ENCODE results near the gene LRP4. TPM values are rescaled to one million over a fixed set of nuclear protein-coding genes. Genes with fewer than 3 reads are reported as not detected.

Gene LRP4
- total and polyA plus RNA-seq, 2 of the 4 experiments (the other 2 are of a cell fraction), result 4.1 to 5.8 TPM

DNA sequence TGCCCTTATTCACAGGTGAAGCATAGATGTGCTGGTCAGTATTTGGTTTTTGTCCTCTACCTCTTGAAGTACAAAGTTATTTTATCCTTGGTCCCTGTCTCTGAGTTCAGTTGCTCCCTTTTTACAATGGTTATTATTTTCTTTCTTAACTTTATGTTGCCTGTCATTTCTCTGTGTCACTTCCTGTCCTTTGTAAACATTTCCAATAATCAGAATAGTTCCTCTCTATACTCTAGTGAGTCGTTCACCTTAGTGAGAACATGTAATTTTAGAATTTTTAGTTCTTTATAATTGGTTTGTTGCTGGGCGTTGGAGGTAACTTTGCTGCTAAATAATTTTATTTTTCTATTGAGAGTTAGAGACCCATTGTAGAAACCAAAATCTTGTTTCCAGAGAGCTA lies 34.2 kb upstream of the LRP4 start:
- CTCF ChIA-PET, result interaction anchor here (1.0 kb wide), 1 partner anchor 14 kb away, joined by 3 read pairs; no protein-coding TSS in a partner anchor
- dilution Hi-C loops (cut with HindIII; ENCODE audit: low sequenced_read_pairs, unreplicated experiment), result no loop called here

More for the DNA sequence above, 34.2 kb upstream of the LRP4 start:
- H2AFZ ChIP-seq (replicated peaks; ENCODE audit: low read length, poor library complexity), result no peak overlapping the region
- H3K56ac ChIP-seq (ENCODE audit: extremely low read depth, insufficient read depth, low read length), result no peak overlapping the region
- no peak overlapping the region for H4K91ac ChIP-seq (ENCODE audit: insufficient read depth, low read depth, low read length)
- H3K79me1 ChIP-seq (ENCODE audit: low read depth in 1 of 2, low read length in 2 of 2), result peaks cover 6 to 26% of the 10 kb centered on the region in 2 experiments; a peak in 3 of 4 replicates
- TF ChIP-seq POLR2A (IDR thresholded peaks at IDR 0.05; ENCODE audit: low read depth, low read length) (no peak), SMC3 (IDR thresholded peaks at IDR 0.05; ENCODE audit: low read depth, low read length) (no peak), RCOR1 (IDR thresholded peaks at IDR 0.05; ENCODE audit: insufficient replicate concordance, low read length) (no peak), NFE2L2 (IDR thresholded peaks at IDR 0.05; ENCODE audit: low read depth, low read length) (no peak), MAFK (IDR thresholded peaks at IDR 0.05; ENCODE audit: low read depth, low read length) (no peak), FOS (IDR thresholded peaks at IDR 0.05; ENCODE audit: low read depth, low read length) (no peak), CHD1 (IDR thresholded peaks at IDR 0.05; ENCODE audit: low read depth, low read length) (no peak), RFX5 (IDR thresholded peaks at IDR 0.05; ENCODE audit: low read depth, low read length) (no peak), BHLHE40 (IDR thresholded peaks at IDR 0.05; ENCODE audit: low read depth, low read length) (no peak), MXI1 (IDR thresholded peaks at IDR 0.05; ENCODE audit: borderline replicate concordance, low read depth, low read length) (no peak), CEBPB (IDR thresholded peaks at IDR 0.05; ENCODE audit: low read depth, low read length) (no peak), MAZ (IDR thresholded peaks at IDR 0.05; ENCODE audit: borderline replicate concordance, low read depth, low read length) (no peak)
- TF ChIP-seq, protein P1, sequence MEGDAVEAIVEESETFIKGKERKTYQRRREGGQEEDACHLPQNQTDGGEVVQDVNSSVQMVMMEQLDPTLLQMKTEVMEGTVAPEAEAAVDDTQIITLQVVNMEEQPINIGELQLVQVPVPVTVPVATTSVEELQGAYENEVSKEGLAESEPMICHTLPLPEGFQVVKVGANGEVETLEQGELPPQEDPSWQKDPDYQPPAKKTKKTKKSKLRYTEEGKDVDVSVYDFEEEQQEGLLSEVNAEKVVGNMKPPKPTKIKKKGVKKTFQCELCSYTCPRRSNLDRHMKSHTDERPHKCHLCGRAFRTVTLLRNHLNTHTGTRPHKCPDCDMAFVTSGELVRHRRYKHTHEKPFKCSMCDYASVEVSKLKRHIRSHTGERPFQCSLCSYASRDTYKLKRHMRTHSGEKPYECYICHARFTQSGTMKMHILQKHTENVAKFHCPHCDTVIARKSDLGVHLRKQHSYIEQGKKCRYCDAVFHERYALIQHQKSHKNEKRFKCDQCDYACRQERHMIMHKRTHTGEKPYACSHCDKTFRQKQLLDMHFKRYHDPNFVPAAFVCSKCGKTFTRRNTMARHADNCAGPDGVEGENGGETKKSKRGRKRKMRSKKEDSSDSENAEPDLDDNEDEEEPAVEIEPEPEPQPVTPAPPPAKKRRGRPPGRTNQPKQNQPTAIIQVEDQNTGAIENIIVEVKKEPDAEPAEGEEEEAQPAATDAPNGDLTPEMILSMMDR (conservative IDR thresholded peaks at IDR 0.05; ENCODE audit: low read depth, low read length), result no peak
- TF ChIP-seq, protein P2, sequence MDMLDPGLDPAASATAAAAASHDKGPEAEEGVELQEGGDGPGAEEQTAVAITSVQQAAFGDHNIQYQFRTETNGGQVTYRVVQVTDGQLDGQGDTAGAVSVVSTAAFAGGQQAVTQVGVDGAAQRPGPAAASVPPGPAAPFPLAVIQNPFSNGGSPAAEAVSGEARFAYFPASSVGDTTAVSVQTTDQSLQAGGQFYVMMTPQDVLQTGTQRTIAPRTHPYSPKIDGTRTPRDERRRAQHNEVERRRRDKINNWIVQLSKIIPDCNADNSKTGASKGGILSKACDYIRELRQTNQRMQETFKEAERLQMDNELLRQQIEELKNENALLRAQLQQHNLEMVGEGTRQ (IDR thresholded peaks at IDR 0.05; ENCODE audit: low read depth, low read length), result no peak
- TF ChIP-seq, protein P3, sequence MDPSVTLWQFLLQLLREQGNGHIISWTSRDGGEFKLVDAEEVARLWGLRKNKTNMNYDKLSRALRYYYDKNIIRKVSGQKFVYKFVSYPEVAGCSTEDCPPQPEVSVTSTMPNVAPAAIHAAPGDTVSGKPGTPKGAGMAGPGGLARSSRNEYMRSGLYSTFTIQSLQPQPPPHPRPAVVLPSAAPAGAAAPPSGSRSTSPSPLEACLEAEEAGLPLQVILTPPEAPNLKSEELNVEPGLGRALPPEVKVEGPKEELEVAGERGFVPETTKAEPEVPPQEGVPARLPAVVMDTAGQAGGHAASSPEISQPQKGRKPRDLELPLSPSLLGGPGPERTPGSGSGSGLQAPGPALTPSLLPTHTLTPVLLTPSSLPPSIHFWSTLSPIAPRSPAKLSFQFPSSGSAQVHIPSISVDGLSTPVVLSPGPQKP (IDR thresholded peaks at IDR 0.05; ENCODE audit: borderline replicate concordance, low read depth, low read length), result no peak
- no peak overlapping the region for H3K4me3 ChIP-seq (ENCODE audit: insufficient read depth, low read depth, low read length)
- H2BK20ac ChIP-seq (ENCODE audit: low read depth, low read length), result peak overlapping the region; percentile 13; the same call in 1 of the 2 replicates
- no CpG with 5 or more reads among the region's 2 CpGs for WGBS, 2 experiments (ENCODE audit: extremely low coverage in 2 of 2, insufficient read length in 1 of 2)
- peak overlapping the region; percentile 43; the same call in 1 of the 2 replicates for H3K14ac ChIP-seq (replicated peaks; ENCODE audit: low read depth, low read length)
- BruUV-seq (replicated peaks), result no TSS peak
- peak overlapping the region; percentile 18; the same call in 1 of the 2 replicates for H3K4ac ChIP-seq (ENCODE audit: low read depth, low read length)
- 0 out of 2 replicates have a peak, but pooled peaks cover 4% of the 10 kb centered on the region for H4K20me1 ChIP-seq (ENCODE audit: insufficient read depth, low read length)
- in situ Hi-C loops (cut with MboI; ENCODE audit: low sequenced_read_pairs), result no loop called here
- POLR2A ChIA-PET (ENCODE audit: unreplicated experiment), result no interaction called here
- peak overlapping the region; percentile 46; the same call in 1 of the 2 replicates for H2AK5ac ChIP-seq (ENCODE audit: low read depth, low read length)
- H2BK15ac ChIP-seq (ENCODE audit: low read depth, low read length), result no peak overlapping the region
- 0 out of 2 replicates have a peak overlapping the region, but pooled peaks have one; percentile 41 for H3K23ac ChIP-seq (ENCODE audit: low read depth, low read length)
- peaks cover 16% of the 10 kb centered on the region for H3K9me1 ChIP-seq (ENCODE audit: insufficient read depth, low read length)
- ATAC-seq (ENCODE audit: low read depth), result no peak
- no peak overlapping the region for H3K9ac ChIP-seq (ENCODE audit: low read depth, low read length)
- no peaks in the 10 kb centered on the region for H3K9me3 ChIP-seq (ENCODE audit: control insufficient read depth, insufficient read depth, low read length)
- no peaks in the 10 kb centered on the region for H3K27me3 ChIP-seq (ENCODE audit: control insufficient read depth, insufficient read depth, low read length)
- H4K5ac ChIP-seq (ENCODE audit: low read depth, low read length), result no peak overlapping the region; the same call in 1 of the 2 replicates
- H3K18ac ChIP-seq (ENCODE audit: low read depth, low read length), result no peak overlapping the region
- H2AK9ac ChIP-seq (replicated peaks; ENCODE audit: low read depth, low read length, poor library complexity), result no peak overlapping the region
- peak overlapping the region; percentile 45 for H2BK5ac ChIP-seq (ENCODE audit: low read depth, low read length, poor library complexity, severe bottlenecking)
- H4K8ac ChIP-seq (ENCODE audit: low read depth in 2 of 2, low read length in 2 of 2), result 0 out of 4 replicates have a peak overlapping the region, but pooled peaks of 1 of the 2 experiments have one; percentile 24
- H3K4me2 ChIP-seq (ENCODE audit: low read depth, low read length), result no peak overlapping the region; the same call in 1 of the 2 replicates
- DNase-seq, result no peak
- peaks cover 14% of the 10 kb centered on the region for H3K4me1 ChIP-seq (ENCODE audit: control insufficient read depth, insufficient read depth, low read length)
- H3K27ac ChIP-seq (ENCODE audit: insufficient read depth, low read length), result no peak overlapping the region
- H2BK120ac ChIP-seq (ENCODE audit: low read depth, low read length), result 0 out of 2 replicates have a peak overlapping the region, but pooled peaks have one; percentile 7
- H3K36me3 ChIP-seq (ENCODE audit: control insufficient read depth, insufficient read depth, low read length), result no peaks in the 10 kb centered on the region
- intact Hi-C loops (cut with micrococcal nuclease), result no loop called here
